Forelimb muscle (tissue), 1 donor: ENCODE data around the gene DYNC1I1. TPM values are rescaled to one million over a fixed set of nuclear protein-coding genes. Genes with fewer than 3 reads are reported as not detected.

Source experiments
- DNase-seq: peaks from one replicate; pipeline ENCODE4 v3.0.0-alpha.2; 2013; ENCODE audit warnings: low read depth
- polyA plus RNA-seq: library from polyadenylated mRNA; unstranded; fragments of 120-200 nt; gene quantifications from one replicate; pipeline ENCODE4 v1.2.1, GENCODE V29; 2013; ENCODE audit not compliant: insufficient read length

DYNC1I1 gene
- polyA plus RNA-seq, 1 donor = 0.68 TPM

DNA sequence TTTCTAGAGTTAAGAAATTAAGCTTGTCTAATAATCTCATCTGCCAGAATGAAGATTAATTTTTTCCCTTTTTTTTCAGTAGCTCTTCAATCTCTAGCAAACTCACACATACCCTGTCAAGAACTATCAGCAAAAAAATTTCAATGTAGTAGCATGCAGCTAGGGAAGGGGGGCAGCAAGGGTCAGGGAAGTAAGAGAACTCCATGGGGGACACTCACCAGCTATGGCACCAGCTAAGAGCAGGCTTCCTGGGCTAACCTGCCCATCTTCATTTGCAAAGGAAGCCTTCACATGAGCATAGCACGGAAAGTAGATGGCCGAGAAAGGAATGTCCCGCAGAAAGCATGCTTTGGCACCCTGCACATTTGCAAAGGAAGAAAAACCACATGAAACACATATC, 359.2 kb downstream of the DYNC1I1 start:
- DNase-seq = no peak

GRCh38 chr7:96135241-96135640, 362.9 kb downstream of the DYNC1I1 start:
- DNase-seq = no peak

GRCh38 chr7:96136600-96137239, 364.4 kb downstream of the DYNC1I1 start:
- DNase-seq = no peak

- DNase-seq = no peak
These were observed 371.3 kb downstream of the DYNC1I1 start for GRCh38 chr7:96143495-96144259.

DNA sequence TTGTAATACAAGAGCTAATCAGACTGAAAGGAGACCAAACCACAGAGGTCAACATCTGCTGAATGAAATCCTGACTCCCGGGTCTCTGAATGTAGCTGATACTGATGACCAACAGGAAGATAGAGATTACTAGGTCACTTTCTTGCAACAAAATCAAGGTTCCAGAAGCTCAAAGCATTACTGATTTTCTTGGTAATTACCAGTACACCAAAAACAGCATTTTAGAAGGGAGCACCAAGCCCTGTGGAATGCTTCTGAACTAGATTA, 371.8 kb downstream of the DYNC1I1 start:
- DNase-seq = no peak

Other genes starting within 250 kb of the DYNC1I1 start
- gene PDK4, start 176.0 kb upstream of the DYNC1I1 start, polyA plus RNA-seq = 12.9 TPM